Activated CD4-positive, alpha-beta memory T cell treated with anti-CD3 and anti-CD28 coated beads, Interleukin-2, amount 10 ng/mL, durations not matched to agents 7 days and 5 days (primary cell): ENCODE measurements around the gene TRNAU1AP. TPM values are rescaled to one million over a fixed set of nuclear protein-coding genes. Genes with fewer than 3 reads are reported as not detected.

ENCODE experiments used
- CTCF ChIA-PET: fragments of 350-600 bp; sonication (Branson Sonifier 250); formaldehyde crosslinking; loops from one replicate; lab custom pipeline; 2021; ENCODE audit warnings: antibody characterized with exemption, inconsistent platforms; lab: Charles Lee
- POLR2A ChIA-PET: fragments of 350-600 bp; sonication (Branson Sonifier 250); formaldehyde crosslinking; loops from one replicate; lab custom pipeline; 2021; ENCODE audit warnings: antibody characterized with exemption; lab: Charles Lee
- DNase-seq: peaks from one replicate; pipeline ENCODE4 v3.0.0-alpha.2; 2020
- H3K27ac Mint-ChIP-seq: one replicate; pipeline ENCODE4 v1.8.0; 2021; ENCODE audit warnings: mild to moderate bottlenecking, mixed read lengths
- H3K27me3 Mint-ChIP-seq: one replicate; pipeline ENCODE4 v1.8.0; 2021; ENCODE audit warnings: mixed read lengths
- H3K36me3 Mint-ChIP-seq: one replicate; pipeline ENCODE4 v1.8.0; 2021; ENCODE audit warnings: low read depth, mixed read lengths
- H3K4me1 Mint-ChIP-seq: one replicate; pipeline ENCODE4 v1.8.0; 2021; ENCODE audit warnings: mixed read lengths
- H3K4me3 Mint-ChIP-seq: one replicate; pipeline ENCODE4 v1.8.0; 2021; ENCODE audit warnings: mild to moderate bottlenecking, mixed read lengths
- H3K9me3 Mint-ChIP-seq: one replicate; pipeline ENCODE4 v1.8.0; 2021; ENCODE audit warnings: mixed read lengths
- total RNA-seq, 2 experiments: library from RNA; stranded (reverse); gene quantifications; one replicate each; pipeline ENCODE4 v1.2.3, GENCODE V29; 2021

The TRNAU1AP gene
- total RNA-seq, 2 experiments from 2014 or later, result 56.9 to 58.9 TPM

DNA sequence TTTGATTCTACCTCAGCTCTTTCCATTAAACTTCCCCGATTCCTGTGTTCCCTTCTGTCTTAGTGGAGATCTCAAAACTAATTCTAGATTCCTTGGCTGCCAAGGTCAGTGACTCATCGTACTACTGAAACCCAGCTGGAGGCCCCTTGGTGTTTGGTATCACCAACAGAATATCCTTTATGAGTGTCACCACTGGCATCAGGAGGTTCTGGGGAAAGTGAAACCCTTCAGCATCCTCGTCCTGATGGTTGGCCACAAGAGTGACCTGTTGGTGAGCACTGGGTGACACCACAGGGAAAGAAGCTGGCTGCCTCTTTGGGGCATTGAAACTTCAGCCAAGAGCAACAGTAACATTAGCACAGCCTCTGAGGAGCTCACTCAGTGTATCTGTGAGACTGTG lies 48.8 kb downstream of the TRNAU1AP start:
- peak; percentile 19 for DNase-seq
- Mint-ChIP-seq H3K9me3 (no peaks in the 10 kb centered on the region), H3K4me1 (peaks cover 21% of the 10 kb centered on the region), H3K27ac (no peak overlapping the region), H3K27me3 (no peaks in the 10 kb centered on the region), H3K36me3 (peaks cover 25% of the 10 kb centered on the region), H3K4me3 (no peak overlapping the region)
- ChIA-PET CTCF (interaction anchor here (0.7 to 2.9 kb wide), 4 partner anchors 85 to 353 kb away, joined by 3 to 12 read pairs (median 3); no protein-coding TSS in a partner anchor), POLR2A (interaction anchor here (7.9 kb wide), 1 partner anchor 20 kb away, joined by 51 read pairs; no protein-coding TSS in a partner anchor)

GRCh38 chr1:28602536-28603439 lies 49.9 kb downstream of the TRNAU1AP start:
- Mint-ChIP-seq H3K4me3 (no peak overlapping the region), H3K27ac (no peak overlapping the region)

GRCh38 chr1:28604411-28604810 lies 51.5 kb downstream of the TRNAU1AP start:
- Mint-ChIP-seq H3K4me1 (peaks cover 17% of the 10 kb centered on the region), H3K27ac (no peak overlapping the region), H3K27me3 (no peaks in the 10 kb centered on the region), H3K4me3 (no peak overlapping the region), H3K9me3 (no peaks in the 10 kb centered on the region), H3K36me3 (peaks cover 25% of the 10 kb centered on the region)
- ChIA-PET CTCF (interaction anchor here (0.9 to 2.4 kb wide), 4 partner anchors 11 to 274 kb away, joined by 3 to 15 read pairs (median 4); no protein-coding TSS in a partner anchor), POLR2A (interaction anchor here (1.8 to 7.9 kb wide), 2 partner anchors 22 to 44 kb away, joined by 4 to 51 read pairs; partner anchors contain the start of gene RNU11)
- DNase-seq, result no peak

More at GRCh38 chr1:28602536-28603439, 49.9 kb downstream of the TRNAU1AP start:
- Mint-ChIP-seq H3K27me3 (no peaks in the 10 kb centered on the region), H3K36me3 (peaks cover 25% of the 10 kb centered on the region), H3K9me3 (no peaks in the 10 kb centered on the region), H3K4me1 (peaks cover 21% of the 10 kb centered on the region)
- DNase-seq, result peak; percentile 25
- ChIA-PET CTCF (interaction anchor here (0.6 to 2.9 kb wide), 10 partner anchors 17 to 245 kb away, joined by 3 to 15 read pairs (median 4); partner anchors contain the start of gene TAF12), POLR2A (interaction anchor here (1.6 to 7.9 kb wide), 2 partner anchors 21 to 93 kb away, joined by 3 to 51 read pairs; no protein-coding TSS in a partner anchor)

DNA sequence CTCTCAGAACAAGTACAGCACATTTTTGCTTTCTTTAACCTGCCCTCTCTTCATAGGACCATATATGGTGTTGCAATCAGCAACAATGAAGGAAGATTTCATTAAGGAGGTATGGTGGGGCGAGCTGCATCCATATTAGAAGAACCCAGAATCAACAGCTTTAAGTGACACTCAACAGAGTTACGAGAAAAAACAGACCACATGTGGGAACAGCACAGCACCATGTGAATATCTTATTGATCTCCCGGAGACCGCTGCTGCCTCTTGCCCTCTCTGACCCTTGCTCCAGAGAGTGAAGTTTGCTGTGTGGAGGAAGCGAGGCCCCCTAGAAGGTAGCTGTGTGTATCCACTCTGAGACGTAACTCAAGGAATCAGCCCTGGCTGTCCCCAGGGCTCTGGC lies 52.1 kb downstream of the TRNAU1AP start:
- no peaks in the 10 kb centered on the region for H3K9me3 Mint-ChIP-seq
- H3K36me3 Mint-ChIP-seq, result peaks cover 29% of the 10 kb centered on the region
- CTCF ChIA-PET, result interaction anchor here (1.1 to 2.0 kb wide), 3 partner anchors 11 to 273 kb away, joined by 3 to 4 read pairs (median 4); no protein-coding TSS in a partner anchor
- H3K27ac Mint-ChIP-seq, result no peak overlapping the region
- POLR2A ChIA-PET, result interaction anchor here (1.8 to 7.9 kb wide), 2 partner anchors 23 to 44 kb away, joined by 4 to 51 read pairs; partner anchors contain the start of gene RNU11
- no peak for DNase-seq
- no peaks in the 10 kb centered on the region for H3K27me3 Mint-ChIP-seq
- no peak overlapping the region for H3K4me3 Mint-ChIP-seq
- H3K4me1 Mint-ChIP-seq, result peaks cover 14% of the 10 kb centered on the region

- ChIA-PET CTCF (interaction anchor here (2.0 kb wide), 1 partner anchor 26 kb away, joined by 4 read pairs; no protein-coding TSS in a partner anchor), POLR2A (interaction anchor here (0.9 to 7.9 kb wide), 2 partner anchors 25 to 36 kb away, joined by 3 to 51 read pairs; partner anchors contain the start of gene TAF12)
- Mint-ChIP-seq H3K9me3 (no peaks in the 10 kb centered on the region), H3K4me3 (no peak overlapping the region), H3K27ac (no peak overlapping the region), H3K36me3 (peaks cover 34% of the 10 kb centered on the region), H3K27me3 (no peaks in the 10 kb centered on the region), H3K4me1 (peaks cover 11% of the 10 kb centered on the region)
- DNase-seq, result no peak
Measured at GRCh38 chr1:28606771-28607170, 53.9 kb downstream of the TRNAU1AP start.

DNA sequence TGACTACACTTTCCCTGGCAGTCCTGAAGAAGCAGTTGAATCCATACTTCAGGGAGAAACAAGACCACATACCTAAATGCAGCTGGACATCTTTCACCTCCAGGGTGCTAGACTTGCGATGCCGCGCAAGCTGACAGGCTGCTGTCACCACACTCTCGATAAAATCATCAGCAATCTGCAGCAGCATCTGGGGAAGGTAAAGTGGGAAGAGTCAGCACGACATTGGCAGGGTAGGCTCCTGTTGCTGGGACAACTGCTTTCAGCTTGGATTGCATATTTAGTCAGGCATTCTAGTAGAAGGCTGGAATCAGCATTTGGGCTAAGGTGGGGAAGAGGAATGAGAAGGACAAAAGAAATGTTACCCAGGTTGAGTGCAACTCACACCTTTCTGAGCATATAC lies 60.3 kb downstream of the TRNAU1AP start:
- POLR2A ChIA-PET, result interaction anchor here (1.9 kb wide), 1 partner anchor 32 kb away, joined by 4 read pairs; no protein-coding TSS in a partner anchor
- no peak for DNase-seq
- no peaks in the 10 kb centered on the region for H3K4me1 Mint-ChIP-seq

More for the DNA sequence above, 60.3 kb downstream of the TRNAU1AP start:
- Mint-ChIP-seq H3K27me3 (no peaks in the 10 kb centered on the region), H3K9me3 (no peaks in the 10 kb centered on the region), H3K27ac (no peak overlapping the region), H3K36me3 (peaks cover 40% of the 10 kb centered on the region), H3K4me3 (no peak overlapping the region)
- CTCF ChIA-PET, result no interaction called here

Other genes with a start within 250 kb of the TRNAU1AP start
- 10 to 100 TPM; 23.7 to 25.6 TPM for gene MED18, start 224.0 kb upstream of the TRNAU1AP start, total RNA-seq
- gene PHACTR4, start 183.3 kb upstream of the TRNAU1AP start, total RNA-seq, result 10 to 100 TPM; 24.8 to 25.7 TPM
- 10 to 100 TPM; 47.6 to 50.7 TPM for gene RCC1, start 47.0 kb upstream of the TRNAU1AP start, total RNA-seq
- gene RAB42, start 39.2 kb downstream of the TRNAU1AP start, total RNA-seq, result not detected
- gene TAF12, start 90.0 kb downstream of the TRNAU1AP start, total RNA-seq, result 10 to 100 TPM; 33.8 to 34.0 TPM
- gene RNU11, start 95.5 kb downstream of the TRNAU1AP start, total RNA-seq, result not detected
- gene GMEB1, start 115.7 kb downstream of the TRNAU1AP start, total RNA-seq, result 10 to 100 TPM; 27.7 to 28.7 TPM
- gene YTHDF2, start 183.9 kb downstream of the TRNAU1AP start, total RNA-seq, result 10 to 100 TPM; 69.9 to 70.9 TPM